SU-DHL-6 (cell line): Measurements from ENCODE around the gene ATP8A1.

Source experiments
- CTCF ChIP-seq: fragments of 200-600 bp; sonication (generic); IDR thresholded peaks from one replicate; pipeline ENCODE4 v1.5.1; 2017; ENCODE audit warnings: antibody characterized with exemption, mild to moderate bottlenecking, low read length, moderate library complexity; ENCODE audit not compliant: insufficient read depth, poor library complexity, severe bottlenecking
- EZH2phosphoT487 ChIP-seq: fragments of 200-600 bp; sonication (generic), shearing (Covaris generic); conservative IDR thresholded peaks from 2 replicates; pipeline ENCODE4 v1.6.1; 2018; ENCODE audit warnings: mild to moderate bottlenecking, antibody characterized with exemption, low read length, moderate library complexity, mixed read lengths

DNA sequence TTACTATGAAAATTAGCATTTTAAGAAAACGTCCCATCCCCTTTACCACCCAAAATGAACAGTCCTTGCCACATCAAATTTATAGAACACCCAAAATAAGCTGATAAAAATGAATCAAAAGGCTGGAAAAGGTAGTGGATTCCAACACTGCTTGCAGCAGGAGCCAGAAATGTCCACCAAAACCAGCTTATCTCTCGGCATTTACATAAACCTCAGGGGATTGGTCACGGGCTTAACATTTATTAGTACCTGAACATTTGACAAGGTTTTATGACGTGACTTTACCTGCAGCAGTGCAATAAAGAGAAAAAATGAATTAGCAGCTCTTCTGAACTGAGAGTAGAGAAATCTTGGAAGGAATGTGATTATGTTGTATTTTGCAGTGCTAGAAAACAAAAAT lies 31.6 kb downstream of the ATP8A1 start:
- TF ChIP-seq EZH2phosphoT487 (no peak), CTCF (no peak)
